ENCODE measurements around the gene YIPF4. TPM values are rescaled to one million over a fixed set of nuclear protein-coding genes. Genes with fewer than 3 reads are reported as not detected.

YIPF4 gene
- total RNA-seq, 1 donor from 2014 or later = 52.3 TPM

GRCh38 chr2:32231959-32232358 is 45.7 kb upstream of the YIPF4 start:
- TF ChIP-seq, protein P1, sequence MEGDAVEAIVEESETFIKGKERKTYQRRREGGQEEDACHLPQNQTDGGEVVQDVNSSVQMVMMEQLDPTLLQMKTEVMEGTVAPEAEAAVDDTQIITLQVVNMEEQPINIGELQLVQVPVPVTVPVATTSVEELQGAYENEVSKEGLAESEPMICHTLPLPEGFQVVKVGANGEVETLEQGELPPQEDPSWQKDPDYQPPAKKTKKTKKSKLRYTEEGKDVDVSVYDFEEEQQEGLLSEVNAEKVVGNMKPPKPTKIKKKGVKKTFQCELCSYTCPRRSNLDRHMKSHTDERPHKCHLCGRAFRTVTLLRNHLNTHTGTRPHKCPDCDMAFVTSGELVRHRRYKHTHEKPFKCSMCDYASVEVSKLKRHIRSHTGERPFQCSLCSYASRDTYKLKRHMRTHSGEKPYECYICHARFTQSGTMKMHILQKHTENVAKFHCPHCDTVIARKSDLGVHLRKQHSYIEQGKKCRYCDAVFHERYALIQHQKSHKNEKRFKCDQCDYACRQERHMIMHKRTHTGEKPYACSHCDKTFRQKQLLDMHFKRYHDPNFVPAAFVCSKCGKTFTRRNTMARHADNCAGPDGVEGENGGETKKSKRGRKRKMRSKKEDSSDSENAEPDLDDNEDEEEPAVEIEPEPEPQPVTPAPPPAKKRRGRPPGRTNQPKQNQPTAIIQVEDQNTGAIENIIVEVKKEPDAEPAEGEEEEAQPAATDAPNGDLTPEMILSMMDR (IDR thresholded peaks at IDR 0.05; ENCODE audit: insufficient read depth, low read depth, low read length) = no peak
- TF ChIP-seq EZH2 (IDR thresholded peaks at IDR 0.05; ENCODE audit: insufficient read depth, low read length) = no peak
- Histone ChIP-seq H2AFZ (ENCODE audit: low read depth, low read length) (no peak overlapping the region), H3K4me3 (ENCODE audit: insufficient read depth, low read depth, low read length) (no peak overlapping the region), H3K79me2 (ENCODE audit: insufficient read depth, low read length) (no peaks in the 10 kb centered on the region), H3K9ac (ENCODE audit: low read length) (no peak overlapping the region), H4K20me1 (ENCODE audit: insufficient read depth, low read length) (no peaks in the 10 kb centered on the region), H3K4me2 (ENCODE audit: low read length) (no peak overlapping the region), H3K36me3 (ENCODE audit: insufficient read depth, low read length) (peaks cover 2% of the 10 kb centered on the region), H3K27me3 (ENCODE audit: insufficient read depth, low read length) (no peaks in the 10 kb centered on the region), H3K4me1 (ENCODE audit: insufficient read depth, low read length) (no peaks in the 10 kb centered on the region), H3K27ac (ENCODE audit: low read depth, low read length) (no peak overlapping the region), H3K9me3 (ENCODE audit: insufficient read depth, low read depth, low read length) (no peaks in the 10 kb centered on the region)
- Mint-ChIP-seq H3K27ac (ENCODE audit: unreplicated experiment) (no peak overlapping the region), H3K27me3 (ENCODE audit: low read depth, unreplicated experiment) (no peaks in the 10 kb centered on the region), H3K4me3 (ENCODE audit: unreplicated experiment) (no peak overlapping the region), H3K9me3 (ENCODE audit: unreplicated experiment) (no peaks in the 10 kb centered on the region), H3K4me1 (ENCODE audit: low read depth, unreplicated experiment) (peaks cover 2% of the 10 kb centered on the region), H3K36me3 (ENCODE audit: low read depth, unreplicated experiment) (peaks cover 3% of the 10 kb centered on the region)
- FAIRE-seq (no peak), DNase-seq (ENCODE audit: low read depth) (no peak)

GRCh38 chr2:32235315-32235714 is 42.4 kb upstream of the YIPF4 start:
- no peak overlapping the region for H3K27ac Mint-ChIP-seq (ENCODE audit: unreplicated experiment)

GRCh38 chr2:32237488-32237887 is 40.2 kb upstream of the YIPF4 start:
- no peaks in the 10 kb centered on the region for H3K27me3 ChIP-seq (ENCODE audit: insufficient read depth, low read length)
- no peak overlapping the region for H2AFZ ChIP-seq (ENCODE audit: low read depth, low read length)
- Mint-ChIP-seq H3K27ac (ENCODE audit: unreplicated experiment) (no peak overlapping the region), H3K4me1 (ENCODE audit: low read depth, unreplicated experiment) (no peaks in the 10 kb centered on the region), H3K9me3 (ENCODE audit: unreplicated experiment) (no peaks in the 10 kb centered on the region), H3K4me3 (ENCODE audit: unreplicated experiment) (no peak overlapping the region), H3K27me3 (ENCODE audit: low read depth, unreplicated experiment) (no peaks in the 10 kb centered on the region), H3K36me3 (ENCODE audit: low read depth, unreplicated experiment) (peaks cover 1% of the 10 kb centered on the region)
- no peak overlapping the region for H3K27ac ChIP-seq (ENCODE audit: low read depth, low read length)
- no peaks in the 10 kb centered on the region for H4K20me1 ChIP-seq (ENCODE audit: insufficient read depth, low read length)
- no peaks in the 10 kb centered on the region for H3K79me2 ChIP-seq (ENCODE audit: insufficient read depth, low read length)
- no peak for TF ChIP-seq EZH2 (IDR thresholded peaks at IDR 0.05; ENCODE audit: insufficient read depth, low read length)
- TF ChIP-seq, protein P1 (IDR thresholded peaks at IDR 0.05; ENCODE audit: insufficient read depth, low read depth, low read length) = no peak
- DNase-seq (ENCODE audit: low read depth) (no peak), FAIRE-seq (no peak)
- H3K4me2 ChIP-seq (ENCODE audit: low read length) = no peak overlapping the region
- no peaks in the 10 kb centered on the region for H3K4me1 ChIP-seq (ENCODE audit: insufficient read depth, low read length)
- H3K9ac ChIP-seq (ENCODE audit: low read length) = no peak overlapping the region
- H3K4me3 ChIP-seq (ENCODE audit: insufficient read depth, low read depth, low read length) = no peak overlapping the region
- no peaks in the 10 kb centered on the region for H3K36me3 ChIP-seq (ENCODE audit: insufficient read depth, low read length)
- H3K9me3 ChIP-seq (ENCODE audit: insufficient read depth, low read depth, low read length) = no peaks in the 10 kb centered on the region

More at GRCh38 chr2:32235315-32235714, 42.4 kb upstream of the YIPF4 start:
- Mint-ChIP-seq H3K4me3 (ENCODE audit: unreplicated experiment) (no peak overlapping the region), H3K36me3 (ENCODE audit: low read depth, unreplicated experiment) (peaks cover 1% of the 10 kb centered on the region), H3K27me3 (ENCODE audit: low read depth, unreplicated experiment) (no peaks in the 10 kb centered on the region), H3K9me3 (ENCODE audit: unreplicated experiment) (no peaks in the 10 kb centered on the region), H3K4me1 (ENCODE audit: low read depth, unreplicated experiment) (no peaks in the 10 kb centered on the region)
- H3K4me2 ChIP-seq (ENCODE audit: low read length) = no peak overlapping the region
- peaks cover 2% of the 10 kb centered on the region for H3K36me3 ChIP-seq (ENCODE audit: insufficient read depth, low read length)
- no peaks in the 10 kb centered on the region for H4K20me1 ChIP-seq (ENCODE audit: insufficient read depth, low read length)
- TF ChIP-seq, protein P1 (IDR thresholded peaks at IDR 0.05; ENCODE audit: insufficient read depth, low read depth, low read length) = no peak
- no peak for TF ChIP-seq EZH2 (IDR thresholded peaks at IDR 0.05; ENCODE audit: insufficient read depth, low read length)
- H3K4me1 ChIP-seq (ENCODE audit: insufficient read depth, low read length) = no peaks in the 10 kb centered on the region
- no peaks in the 10 kb centered on the region for H3K27me3 ChIP-seq (ENCODE audit: insufficient read depth, low read length)
- no peak overlapping the region for H3K4me3 ChIP-seq (ENCODE audit: insufficient read depth, low read depth, low read length)
- no peaks in the 10 kb centered on the region for H3K9me3 ChIP-seq (ENCODE audit: insufficient read depth, low read depth, low read length)
- H2AFZ ChIP-seq (ENCODE audit: low read depth, low read length) = no peak overlapping the region
- DNase-seq (ENCODE audit: low read depth) (no peak), FAIRE-seq (no peak)
- H3K9ac ChIP-seq (ENCODE audit: low read length) = no peak overlapping the region
- H3K79me2 ChIP-seq (ENCODE audit: insufficient read depth, low read length) = no peaks in the 10 kb centered on the region
- H3K27ac ChIP-seq (ENCODE audit: low read depth, low read length) = no peak overlapping the region
